Measurements from ENCODE around the gene FBXO41.

- no peak for TF ChIP-seq RCOR1 (IDR thresholded peaks at IDR 0.05; ENCODE audit: low read length)
- no peak for TF ChIP-seq CTCF (IDR thresholded peaks at IDR 0.05)
- no peak for TF ChIP-seq FOXM1 (IDR thresholded peaks at IDR 0.05; ENCODE audit: low read depth)
Measured at GRCh38 chr2:73223821-73224220, 60.5 kb downstream of the FBXO41 start.

Data from SK-N-SH (cell line).